Measurements from ENCODE around the gene POLD3.
A peak's percentile ranks its signal among the peaks of the same experiment; 100 is the strongest.

The POLD3 gene

GRCh38 chr11:74592441-74593362 is at the start of gene POLD3:
POLD3 (plus strand) TSS chr11:74592582; CDS start chr11:74592659, 77 bp downstream.
- peak; percentile 62 for DNase-seq

- DNase-seq = no peak
Observed at GRCh38 chr11:74543991-74544390, 48.4 kb upstream of the POLD3 start.

- no peak for DNase-seq
Observed at GRCh38 chr11:74546752-74547151, 45.6 kb upstream of the POLD3 start.

GRCh38 chr11:74550991-74551753 is 41.2 kb upstream of the POLD3 start:
- no peak for DNase-seq

- no peak for DNase-seq
Observed at GRCh38 chr11:74551754-74552145, 40.6 kb upstream of the POLD3 start.

GRCh38 chr11:74557526-74557925 is 34.9 kb upstream of the POLD3 start:
- DNase-seq = no peak

GRCh38 chr11:74559110-74559933 is 33.1 kb upstream of the POLD3 start:
- no peak for DNase-seq

GRCh38 chr11:74559934-74560309 is 32.5 kb upstream of the POLD3 start:
- no peak for DNase-seq

GRCh38 chr11:74566146-74566960 is 26.0 kb upstream of the POLD3 start:
- no peak for DNase-seq

- DNase-seq = no peak
Observed at GRCh38 chr11:74568028-74568427, 24.4 kb upstream of the POLD3 start.

GRCh38 chr11:74570266-74571061 is 21.9 kb upstream of the POLD3 start:
- peak; percentile 69 for DNase-seq

- no peak for DNase-seq
Observed at GRCh38 chr11:74571062-74571399, 21.4 kb upstream of the POLD3 start.

GRCh38 chr11:74572349-74572748 is 20.0 kb upstream of the POLD3 start:
- DNase-seq = no peak

GRCh38 chr11:74574563-74574962 is 17.8 kb upstream of the POLD3 start:
- DNase-seq = no peak

- DNase-seq = no peak
Observed at GRCh38 chr11:74575999-74576398, 16.4 kb upstream of the POLD3 start.

- no peak for DNase-seq
Observed at GRCh38 chr11:74577181-74577580, 15.2 kb upstream of the POLD3 start.

- no peak for DNase-seq
Observed at GRCh38 chr11:74577624-74578396, 14.6 kb upstream of the POLD3 start.

- DNase-seq = no peak
Observed at GRCh38 chr11:74579577-74580270, 12.7 kb upstream of the POLD3 start.

- no peak for DNase-seq
Observed at GRCh38 chr11:74581954-74582547, 10.3 kb upstream of the POLD3 start.

Data from 8988T (cell line).